Breast epithelium (tissue), 3 donors: Measurements from ENCODE around the gene CPED1.

Source experiments
- CTCF ChIP-seq, 3 donors: fragments of 450-650 bp; IDR thresholded peaks; one replicate each; pipeline ENCODE4 v1.5.1; 2016 to 2017; ENCODE audit warnings: antibody characterized with exemption in 3 of 3, mild to moderate bottlenecking in 3 of 3, moderate library complexity in 3 of 3
- POLR2A ChIP-seq: fragments of 450-650 bp; IDR thresholded peaks from one replicate; pipeline ENCODE4 v1.6.1; 2016; ENCODE audit warnings: antibody characterized with exemption, mild to moderate bottlenecking, moderate library complexity
- POLR2AphosphoS5 ChIP-seq, 3 donors: sonication (generic); formaldehyde crosslinking; IDR thresholded peaks; one replicate each; pipeline ENCODE4 v1.6.1; 2017; ENCODE audit warnings: antibody characterized with exemption in 3 of 3

DNA sequence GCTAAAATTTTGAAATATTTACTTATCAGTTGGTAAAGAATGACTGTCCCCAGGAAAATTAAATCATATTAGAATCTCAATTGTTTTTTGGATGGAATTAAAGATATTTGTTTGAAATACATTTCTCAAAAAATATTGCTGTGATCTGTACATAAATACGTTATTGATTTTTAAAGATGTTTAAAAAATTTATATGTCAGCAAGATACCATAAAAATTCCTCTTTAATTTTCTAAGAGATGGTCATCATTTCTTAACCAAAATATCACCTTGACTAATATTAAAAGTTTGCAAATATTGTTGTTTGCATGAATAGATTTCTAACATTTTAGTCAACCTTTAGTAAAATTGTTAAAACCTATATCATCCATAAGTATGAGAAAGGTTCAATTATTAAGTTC lies 192.8 kb downstream of the CPED1 start:
- TF ChIP-seq POLR2A (no peak), CTCF (IDR thresholded peaks at IDR 0.05) (no peak), POLR2AphosphoS5 (IDR thresholded peaks at IDR 0.05) (no peak)
